Caco-2 (cell line): ENCODE data around the gene DDN. TPM values are rescaled to one million over a fixed set of nuclear protein-coding genes. Genes with fewer than 3 reads are reported as not detected.

Experiments used
- BruUV-seq: library from RNA; stranded (reverse); fragments of 400-500 nt; replicated peaks from 2 replicates; lab custom pipeline; 2021; lab: Mats Ljungman, UMichigan
- CTCF ChIA-PET: fragments of 300-600 bp; sonication (Branson Sonifier 250); formaldehyde crosslinking; loops from one replicate; lab custom pipeline; 2022; ENCODE audit warnings: antibody characterized with exemption; lab: Charles Lee
- POLR2A ChIA-PET: fragments of 300-600 bp; sonication (Branson Sonifier 250); formaldehyde crosslinking; loops from one replicate; lab custom pipeline; 2022; ENCODE audit warnings: antibody characterized with exemption; lab: Charles Lee
- DNase-seq, 2 experiments: peaks; one replicate each; pipeline versions ENCODE4 v3.0.0 to v3.0.0-alpha.2; 2020 to 2022
- H3K27me3 ChIP-seq: replicated peaks from 2 replicates; pipeline ENCODE4 v1.6.0; 2011; ENCODE audit warnings: low read length; ENCODE audit not compliant: control insufficient read depth, insufficient read depth
- H3K36me3 ChIP-seq: 2 replicates; pipeline ENCODE4 v1.5.1; 2011; ENCODE audit warnings: low read length; ENCODE audit not compliant: control insufficient read depth, insufficient read depth
- H3K4me1 ChIP-seq: fragments of 250-450 bp; sonication (Bioruptor Pico); 2 replicates; pipeline ENCODE4 v1.5.1; 2020; ENCODE audit warnings: mild to moderate bottlenecking
- H3K4me3 ChIP-seq: 2 replicates; pipeline ENCODE4 v1.5.1; 2011; ENCODE audit warnings: low read depth, mild to moderate bottlenecking, control low read depth, low read length
- H3K9me3 ChIP-seq: fragments of 250-450 bp; sonication (Bioruptor Pico); 2 replicates; pipeline ENCODE4 v1.5.1; 2020; ENCODE audit warnings: mild to moderate bottlenecking, moderate library complexity
- H3K27ac Mint-ChIP-seq: one replicate; pipeline ENCODE4 v1.8.0; 2022; ENCODE audit warnings: mixed read lengths; ENCODE audit not compliant: unreplicated experiment
- H3K27me3 Mint-ChIP-seq: one replicate; pipeline ENCODE4 v1.8.0; 2022; ENCODE audit warnings: mixed read lengths; ENCODE audit not compliant: insufficient read depth, unreplicated experiment
- H3K36me3 Mint-ChIP-seq: one replicate; pipeline ENCODE4 v1.8.0; 2022; ENCODE audit warnings: mild to moderate bottlenecking, mixed read lengths; ENCODE audit not compliant: insufficient read depth, unreplicated experiment
- H3K4me1 Mint-ChIP-seq: one replicate; pipeline ENCODE4 v1.8.0; 2022; ENCODE audit warnings: low read depth, mixed read lengths; ENCODE audit not compliant: unreplicated experiment
- H3K4me3 Mint-ChIP-seq: one replicate; pipeline ENCODE4 v1.8.0; 2022; ENCODE audit warnings: mild to moderate bottlenecking, moderate library complexity, mixed read lengths; ENCODE audit not compliant: unreplicated experiment
- H3K9me3 Mint-ChIP-seq: one replicate; pipeline ENCODE4 v1.8.0; 2022; ENCODE audit warnings: mixed read lengths; ENCODE audit not compliant: unreplicated experiment
- intact Hi-C: fragments of 100-400 bp; cut with micrococcal nuclease; formaldehyde crosslinking; loops from one replicate; pipeline ENCODE4 v1.10.0; 2022; ENCODE audit not compliant: unreplicated experiment
- total RNA-seq: library from RNA; stranded (reverse); gene quantifications from 2 replicates; pipeline ENCODE4 v1.2.3, GENCODE V29; 2022
- TF ChIP-seq, protein P1 (sequence below), 2 experiments: fragments of 200-600 bp in 1 of 2; IDR thresholded peaks; 1 replicate in 1 of 2; 2 replicates in 1 of 2; pipeline versions ENCODE4 v1.5.1 to v1.8.0; 2011 to 2022; ENCODE audit warnings: antibody characterized with exemption in 1 of 2, control low read depth in 1 of 2, inconsistent platforms in 1 of 2, low read depth in 1 of 2, low read length in 1 of 2, mild to moderate bottlenecking in 1 of 2, moderate library complexity in 1 of 2; ENCODE audit not compliant: insufficient read depth in 1 of 2, severe bottlenecking in 1 of 2, unreplicated experiment in 1 of 2

The DDN gene
- total RNA-seq, 1 experiment from 2014 or later = 1.9 TPM

DNA sequence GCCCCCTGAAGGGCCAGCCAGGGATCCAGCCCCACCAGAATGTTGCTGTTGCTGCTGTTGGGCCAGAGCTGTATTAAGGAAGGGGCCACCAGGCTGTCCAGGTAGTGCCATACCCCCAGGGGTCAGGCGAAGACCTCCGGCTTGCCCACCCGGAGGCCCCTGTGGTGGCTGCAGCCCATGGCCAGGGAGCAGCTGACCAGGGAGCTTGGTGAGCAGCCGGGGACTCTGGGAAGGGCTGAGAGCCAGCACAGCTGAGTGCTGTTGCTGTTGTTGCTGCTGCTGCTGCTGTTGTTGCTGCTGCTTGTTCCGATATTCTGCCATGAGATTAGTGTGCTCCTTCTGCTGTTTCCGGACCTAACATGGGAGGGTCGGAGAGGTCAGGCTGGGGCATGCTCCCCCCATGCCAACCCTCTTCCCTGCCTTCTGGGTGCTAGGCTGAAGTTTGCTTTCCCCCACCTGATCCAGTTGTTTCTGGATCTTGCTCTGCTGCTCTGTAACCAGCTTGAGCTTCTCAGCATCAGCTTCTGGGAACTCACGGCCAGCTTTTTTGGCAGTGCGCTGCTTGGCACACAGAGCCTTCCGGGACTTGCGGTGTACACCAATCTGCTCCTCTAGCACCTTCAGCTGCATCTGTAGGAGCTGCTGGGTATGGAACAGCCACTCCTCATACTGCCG, 34.6 kb upstream of the DDN start:
- Histone ChIP-seq H3K4me3 (no peak overlapping the region), H3K36me3 (peaks cover 4% of the 10 kb centered on the region), H3K27me3 (no peaks in the 10 kb centered on the region), H3K9me3 (no peaks in the 10 kb centered on the region), H3K4me1 (no peaks in the 10 kb centered on the region)
- Mint-ChIP-seq H3K27ac (no peak overlapping the region), H3K4me1 (no peaks in the 10 kb centered on the region), H3K36me3 (peaks cover 94% of the 10 kb centered on the region), H3K9me3 (no peaks in the 10 kb centered on the region), H3K27me3 (no peaks in the 10 kb centered on the region), H3K4me3 (no peak overlapping the region)
- no TSS peak for BruUV-seq
- CTCF ChIA-PET = no interaction called here
- TF ChIP-seq, protein P1, sequence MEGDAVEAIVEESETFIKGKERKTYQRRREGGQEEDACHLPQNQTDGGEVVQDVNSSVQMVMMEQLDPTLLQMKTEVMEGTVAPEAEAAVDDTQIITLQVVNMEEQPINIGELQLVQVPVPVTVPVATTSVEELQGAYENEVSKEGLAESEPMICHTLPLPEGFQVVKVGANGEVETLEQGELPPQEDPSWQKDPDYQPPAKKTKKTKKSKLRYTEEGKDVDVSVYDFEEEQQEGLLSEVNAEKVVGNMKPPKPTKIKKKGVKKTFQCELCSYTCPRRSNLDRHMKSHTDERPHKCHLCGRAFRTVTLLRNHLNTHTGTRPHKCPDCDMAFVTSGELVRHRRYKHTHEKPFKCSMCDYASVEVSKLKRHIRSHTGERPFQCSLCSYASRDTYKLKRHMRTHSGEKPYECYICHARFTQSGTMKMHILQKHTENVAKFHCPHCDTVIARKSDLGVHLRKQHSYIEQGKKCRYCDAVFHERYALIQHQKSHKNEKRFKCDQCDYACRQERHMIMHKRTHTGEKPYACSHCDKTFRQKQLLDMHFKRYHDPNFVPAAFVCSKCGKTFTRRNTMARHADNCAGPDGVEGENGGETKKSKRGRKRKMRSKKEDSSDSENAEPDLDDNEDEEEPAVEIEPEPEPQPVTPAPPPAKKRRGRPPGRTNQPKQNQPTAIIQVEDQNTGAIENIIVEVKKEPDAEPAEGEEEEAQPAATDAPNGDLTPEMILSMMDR (IDR thresholded peaks at IDR 0.05; ENCODE audit: insufficient read depth in 1 of 2, low read depth in 1 of 2, low read length in 1 of 2, severe bottlenecking in 1 of 2, unreplicated experiment in 1 of 2) = no peak
- DNase-seq = no peak
- intact Hi-C loops = no loop called here
- POLR2A ChIA-PET = no interaction called here

DNA sequence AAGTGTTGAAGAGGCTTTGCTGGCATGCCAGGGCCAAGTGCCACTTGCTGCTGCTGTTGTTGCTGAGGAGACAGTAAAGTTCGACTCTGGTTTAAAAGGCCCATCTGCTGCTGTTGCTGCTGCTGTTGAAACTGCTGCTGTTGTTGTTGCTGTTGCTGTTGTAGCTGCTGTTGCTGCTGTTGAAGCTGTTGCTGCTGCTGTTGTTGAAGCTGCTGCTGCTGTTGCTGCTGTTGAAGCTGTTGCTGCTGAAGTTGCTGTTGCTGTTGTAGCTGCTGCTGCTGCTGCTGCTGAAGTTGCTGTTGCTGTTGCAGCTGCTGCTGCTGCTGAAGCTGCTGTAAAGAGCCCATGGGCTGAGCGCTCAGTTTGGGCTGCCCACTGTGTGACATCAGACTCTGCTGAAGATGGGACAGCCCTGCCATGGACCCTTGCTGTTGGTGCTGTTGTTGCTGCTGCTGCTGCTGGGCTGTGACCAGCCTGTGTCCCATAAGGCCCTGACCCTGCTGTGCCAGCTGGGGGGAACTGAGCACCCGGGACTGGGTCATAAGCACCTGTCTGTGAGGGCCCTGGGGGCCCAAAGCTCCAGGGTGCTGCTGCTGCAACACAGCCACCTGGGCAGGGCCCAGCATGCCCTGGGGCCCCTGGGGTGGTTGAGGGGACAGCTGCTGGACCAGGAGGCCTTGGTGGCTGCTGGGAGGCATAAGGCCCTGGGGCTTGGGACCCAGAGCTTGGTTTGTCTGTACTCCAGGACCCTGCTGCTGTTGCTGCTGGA, 33.7 kb upstream of the DDN start:
- CTCF ChIA-PET = interaction anchor here (0.7 kb wide), 1 partner anchor 265 kb away, joined by 3 read pairs; no protein-coding TSS in a partner anchor
- Histone ChIP-seq H3K27me3 (no peaks in the 10 kb centered on the region), H3K36me3 (peaks cover 9% of the 10 kb centered on the region), H3K4me3 (no peak overlapping the region), H3K4me1 (no peaks in the 10 kb centered on the region), H3K9me3 (no peaks in the 10 kb centered on the region)
- POLR2A ChIA-PET = no interaction called here
- Mint-ChIP-seq H3K36me3 (peaks cover 95% of the 10 kb centered on the region), H3K4me3 (no peak overlapping the region), H3K27me3 (no peaks in the 10 kb centered on the region), H3K4me1 (no peaks in the 10 kb centered on the region), H3K9me3 (no peaks in the 10 kb centered on the region), H3K27ac (no peak overlapping the region)
- BruUV-seq = no TSS peak
- TF ChIP-seq, protein P1 (IDR thresholded peaks at IDR 0.05; ENCODE audit: insufficient read depth in 1 of 2, low read depth in 1 of 2, low read length in 1 of 2, severe bottlenecking in 1 of 2, unreplicated experiment in 1 of 2) = no peak
- intact Hi-C loops = no loop called here
- peak in 1 of 2 experiments; percentile 32 for DNase-seq

DNA sequence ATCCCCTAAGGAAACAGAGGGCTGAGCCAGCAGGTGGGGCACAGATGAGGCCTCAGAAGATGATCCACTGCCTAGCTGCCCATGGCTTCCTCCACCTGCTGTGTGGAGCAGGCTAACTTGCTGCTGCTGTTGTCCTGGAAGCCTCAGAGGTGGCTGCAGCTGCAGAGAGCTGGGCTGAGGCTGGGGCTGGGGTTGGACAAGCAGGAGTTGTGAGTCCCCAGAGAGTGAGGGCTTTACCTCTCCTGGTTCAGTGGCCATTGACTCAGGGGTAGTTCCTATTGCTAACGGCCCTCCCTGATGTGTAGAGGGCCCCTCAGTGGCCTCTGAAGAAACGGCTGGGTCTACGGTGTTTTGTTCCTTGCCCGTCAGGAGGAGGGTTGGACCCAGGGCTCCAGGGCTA, 33.1 kb upstream of the DDN start:
- no peaks in the 10 kb centered on the region for H3K4me1 ChIP-seq
- no TSS peak for BruUV-seq
- ChIA-PET POLR2A (no interaction called here), CTCF (interaction anchor here (0.7 kb wide), 1 partner anchor 265 kb away, joined by 3 read pairs; no protein-coding TSS in a partner anchor)
- Mint-ChIP-seq H3K9me3 (no peaks in the 10 kb centered on the region), H3K27ac (no peak overlapping the region), H3K27me3 (no peaks in the 10 kb centered on the region), H3K4me3 (no peak overlapping the region), H3K4me1 (no peaks in the 10 kb centered on the region), H3K36me3 (peaks cover 96% of the 10 kb centered on the region)
- H3K4me3 ChIP-seq = no peak overlapping the region
- intact Hi-C loops = no loop called here
- no peaks in the 10 kb centered on the region for H3K27me3 ChIP-seq
- H3K9me3 ChIP-seq = no peaks in the 10 kb centered on the region
- peak in 1 of 2 experiments; percentile 29 for DNase-seq
- TF ChIP-seq, protein P1 (IDR thresholded peaks at IDR 0.05; ENCODE audit: insufficient read depth in 1 of 2, low read depth in 1 of 2, low read length in 1 of 2, severe bottlenecking in 1 of 2, unreplicated experiment in 1 of 2) = no peak
- H3K36me3 ChIP-seq = peaks cover 9% of the 10 kb centered on the region
